Mammary epithelial cell (primary cell): ENCODE data around the gene SMARCAL1.

Experiments
- CTCF ChIP-seq, 2 donors: IDR thresholded peaks in 1 of 2; conservative IDR thresholded peaks in 1 of 2; 2 replicates each; pipeline ENCODE4 v1.5.1; 2011 to 2012; ENCODE audit warnings: inconsistent platforms in 2 of 2, low read length in 2 of 2, mild to moderate bottlenecking in 2 of 2, control low read depth in 1 of 2, low read depth in 1 of 2; ENCODE audit not compliant: insufficient read depth in 1 of 2; ENCODE audit errors: extremely low read depth in 1 of 2
- EZH2 ChIP-seq: IDR thresholded peaks from 2 replicates; pipeline ENCODE4 v1.6.1; 2012; ENCODE audit warnings: low read length, inconsistent platforms, borderline replicate concordance

GRCh38 chr2:216503697-216504375 is 91.6 kb downstream of the SMARCAL1 start:
- TF ChIP-seq CTCF (conservative IDR thresholded peaks at IDR 0.05 in 1 of 2, IDR thresholded peaks at IDR 0.05 in 1 of 2; ENCODE audit: extremely low read depth in 1 of 2, insufficient read depth in 1 of 2, low read depth in 1 of 2, low read length in 2 of 2) (no peak), EZH2 (no peak)
